Activated gamma-delta T cell treated with Interleukin-2 at 50 U/mL for 16 hours (primary cell): ENCODE measurements around the gene FEZ2.

ENCODE experiments used
- DNase-seq: peaks from one replicate; pipeline ENCODE4 v3.0.0-alpha.2; 2020

Gene FEZ2

DNA sequence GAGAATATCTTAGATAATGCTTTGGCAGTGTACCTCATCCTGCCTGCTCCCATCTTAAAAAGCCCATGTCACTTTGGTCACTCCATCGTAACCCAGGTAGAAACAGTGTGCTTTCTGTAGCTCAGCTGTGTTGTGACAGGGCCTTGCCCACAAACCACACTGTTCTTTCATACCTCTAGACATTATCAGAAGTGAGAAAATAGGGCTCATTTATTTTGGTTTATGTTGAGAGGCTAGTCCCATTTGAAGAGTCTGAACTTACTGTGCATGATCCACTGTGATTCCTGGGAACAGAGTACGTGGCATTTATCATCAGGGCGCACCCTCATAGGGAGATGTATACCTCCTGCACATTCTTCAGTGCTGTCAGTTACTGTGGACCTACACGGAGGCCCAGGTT lies 69.7 kb downstream of the FEZ2 start:
- DNase-seq = no peak

DNA sequence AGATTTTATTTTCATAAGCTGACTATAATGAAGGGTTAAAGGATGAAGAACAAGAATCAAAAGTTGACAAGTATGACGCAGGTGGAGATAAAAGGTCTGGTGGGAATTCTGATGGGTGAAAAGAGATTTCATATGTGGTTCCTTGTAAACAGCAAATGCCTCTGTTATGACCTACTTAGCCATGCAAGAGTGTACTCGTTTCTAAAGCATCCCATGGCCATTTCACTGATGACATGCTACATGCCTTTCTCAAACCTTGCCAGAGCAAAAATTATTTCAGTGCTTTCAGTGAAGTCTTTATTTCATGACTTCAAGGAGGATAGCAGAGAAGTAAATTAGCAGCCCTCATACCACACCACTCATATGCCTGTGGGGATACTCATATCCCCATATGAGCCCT lies 71.7 kb downstream of the FEZ2 start:
- DNase-seq = no peak

DNA sequence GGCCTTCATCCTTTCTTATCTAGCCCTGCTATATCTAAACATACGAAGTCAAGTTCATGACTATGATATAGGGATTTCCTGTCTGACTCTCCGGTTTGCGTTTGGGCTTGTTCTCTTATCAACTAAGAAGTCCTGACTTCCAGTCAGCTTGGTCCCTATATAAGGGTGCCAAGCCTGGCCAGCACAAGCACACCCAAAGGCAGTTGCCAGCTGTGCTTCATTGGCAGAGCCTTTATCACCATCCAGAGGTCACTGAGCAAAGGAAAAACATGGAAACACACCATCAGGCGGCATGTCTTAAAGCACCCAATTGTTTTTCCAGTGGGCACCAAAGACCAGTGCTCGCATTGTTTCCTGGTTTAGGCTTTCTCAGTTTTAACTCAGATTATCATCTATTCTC lies 72.7 kb downstream of the FEZ2 start:
- no peak for DNase-seq

DNA sequence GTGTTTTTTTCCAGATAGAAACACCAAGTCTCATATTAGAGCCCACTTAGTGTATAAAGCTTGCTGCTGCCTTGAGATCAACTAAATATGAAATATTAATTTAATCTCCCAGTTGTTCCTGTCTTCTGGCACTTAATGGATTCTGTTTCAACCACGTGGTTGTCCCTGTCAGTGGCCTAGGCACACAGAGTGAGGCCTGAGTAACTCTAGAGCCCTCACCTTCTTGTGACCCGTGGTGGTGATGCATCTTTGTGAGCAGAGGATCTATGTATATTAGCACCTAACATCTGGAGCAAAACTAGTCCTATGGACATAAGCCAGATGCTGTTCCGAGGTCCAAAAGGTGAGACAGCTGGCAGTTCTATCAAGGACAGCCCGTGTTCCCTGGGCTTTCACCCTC lies 74.8 kb downstream of the FEZ2 start:
- DNase-seq = no peak

DNA sequence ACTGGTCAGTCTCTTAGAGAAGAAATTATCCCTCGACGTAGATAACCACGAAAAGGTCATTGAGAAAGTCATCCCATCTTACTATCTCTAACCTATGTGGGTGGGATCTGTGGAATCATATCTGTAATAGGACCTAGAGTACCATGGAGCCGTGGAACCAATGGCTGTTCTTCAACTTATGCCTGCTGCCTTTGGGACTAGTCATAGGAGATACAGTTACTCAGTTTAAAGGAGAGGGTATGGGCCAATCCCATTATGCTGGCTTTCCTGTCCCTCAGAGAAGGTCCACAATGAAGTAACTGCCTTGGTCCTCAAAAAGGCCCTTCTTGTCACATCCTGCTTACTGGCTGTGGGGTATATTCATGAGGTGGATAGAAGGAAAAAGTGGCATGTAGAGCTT lies 77.5 kb downstream of the FEZ2 start:
- DNase-seq = no peak

DNA sequence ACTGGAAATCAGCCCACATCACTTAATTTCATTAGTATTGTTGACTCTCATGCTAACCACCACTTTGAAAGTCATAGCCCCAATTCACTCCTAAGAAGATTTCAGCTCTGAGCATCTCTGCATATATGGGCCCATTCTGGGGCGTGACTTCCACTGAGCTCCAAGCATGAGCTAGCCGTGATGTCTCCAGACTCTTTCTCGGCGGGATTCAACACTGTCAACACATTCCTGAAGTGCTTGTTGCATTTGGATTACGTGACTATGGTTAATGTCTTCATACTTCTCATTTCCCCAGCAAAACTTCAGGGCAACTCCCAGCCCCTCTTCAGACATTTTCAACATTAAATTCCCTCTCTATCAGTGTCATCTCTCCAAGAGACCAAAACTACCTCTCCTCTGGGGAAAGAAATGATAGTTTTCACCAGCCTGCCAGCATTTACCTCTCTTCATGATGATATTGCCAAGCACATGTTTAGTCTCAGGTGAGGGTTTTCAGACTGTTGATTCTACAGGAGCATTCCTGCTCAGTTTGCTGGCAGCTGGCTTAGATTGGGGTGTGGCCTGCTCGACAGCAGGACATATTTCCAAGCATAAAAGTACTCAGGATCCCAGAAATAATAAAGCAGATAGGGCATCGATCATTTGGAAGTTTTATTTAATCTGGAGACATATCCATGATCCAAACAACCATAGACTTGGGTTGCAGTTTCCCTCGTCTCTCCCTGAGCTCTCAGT lies 81.7 kb downstream of the FEZ2 start:
- no peak for DNase-seq

DNA sequence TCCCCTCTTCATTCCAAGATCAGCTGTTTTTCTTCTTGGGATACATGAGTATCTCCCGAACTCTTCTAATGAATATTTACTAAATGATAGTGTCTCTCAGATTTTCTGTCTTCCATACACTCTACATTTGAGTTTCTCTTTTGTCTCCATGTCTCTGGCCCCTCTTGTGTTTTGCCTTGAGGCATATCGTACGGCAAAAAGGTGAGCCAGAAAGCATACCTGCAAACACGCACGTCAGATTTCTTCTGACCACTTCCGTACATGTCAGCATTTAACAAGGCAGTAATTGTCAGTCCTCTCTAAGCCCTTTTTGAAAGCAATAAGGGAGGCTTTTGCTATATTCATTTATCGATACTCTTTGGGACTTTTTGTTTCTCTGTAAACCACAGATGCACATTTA lies 82.4 kb downstream of the FEZ2 start:
- DNase-seq = no peak

DNA sequence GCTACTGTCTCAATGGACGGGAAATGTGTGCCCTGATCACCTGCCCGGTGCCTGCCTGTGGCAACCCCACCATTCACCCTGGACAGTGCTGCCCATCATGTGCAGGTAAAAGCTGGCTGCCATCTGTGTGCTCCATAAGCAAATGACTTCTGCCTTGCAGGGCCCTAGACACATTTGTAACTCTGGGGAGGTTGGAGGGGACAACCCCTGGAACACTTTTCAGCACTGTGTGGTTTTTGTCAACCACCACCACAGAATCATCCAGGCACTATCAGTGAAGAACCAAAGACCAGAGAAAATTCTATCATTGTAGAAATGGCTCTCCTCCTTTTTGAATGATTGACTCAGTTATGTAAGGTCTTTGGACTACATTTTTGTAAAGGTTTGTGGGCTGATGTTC lies 84.3 kb downstream of the FEZ2 start:
- no peak for DNase-seq

DNA sequence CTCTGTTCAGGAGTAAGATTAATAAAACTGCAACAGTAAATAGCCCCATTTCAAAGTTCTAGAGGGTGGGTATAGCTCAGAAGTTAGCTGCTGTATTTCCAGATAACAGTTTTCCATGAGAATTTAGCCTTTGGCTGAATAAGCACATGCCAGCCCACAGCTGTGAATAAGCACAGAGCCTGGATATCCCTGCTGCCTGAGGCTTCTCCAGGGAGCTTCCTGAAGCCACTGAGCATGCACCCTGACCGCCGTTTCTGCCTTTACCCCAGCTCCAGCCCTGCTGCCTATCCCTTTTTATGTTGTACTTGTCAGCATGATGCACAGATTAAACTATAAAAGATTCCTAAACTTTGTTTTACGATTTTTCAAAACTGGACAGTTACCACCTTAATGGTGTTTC lies 85.3 kb downstream of the FEZ2 start:
- DNase-seq = no peak

DNA sequence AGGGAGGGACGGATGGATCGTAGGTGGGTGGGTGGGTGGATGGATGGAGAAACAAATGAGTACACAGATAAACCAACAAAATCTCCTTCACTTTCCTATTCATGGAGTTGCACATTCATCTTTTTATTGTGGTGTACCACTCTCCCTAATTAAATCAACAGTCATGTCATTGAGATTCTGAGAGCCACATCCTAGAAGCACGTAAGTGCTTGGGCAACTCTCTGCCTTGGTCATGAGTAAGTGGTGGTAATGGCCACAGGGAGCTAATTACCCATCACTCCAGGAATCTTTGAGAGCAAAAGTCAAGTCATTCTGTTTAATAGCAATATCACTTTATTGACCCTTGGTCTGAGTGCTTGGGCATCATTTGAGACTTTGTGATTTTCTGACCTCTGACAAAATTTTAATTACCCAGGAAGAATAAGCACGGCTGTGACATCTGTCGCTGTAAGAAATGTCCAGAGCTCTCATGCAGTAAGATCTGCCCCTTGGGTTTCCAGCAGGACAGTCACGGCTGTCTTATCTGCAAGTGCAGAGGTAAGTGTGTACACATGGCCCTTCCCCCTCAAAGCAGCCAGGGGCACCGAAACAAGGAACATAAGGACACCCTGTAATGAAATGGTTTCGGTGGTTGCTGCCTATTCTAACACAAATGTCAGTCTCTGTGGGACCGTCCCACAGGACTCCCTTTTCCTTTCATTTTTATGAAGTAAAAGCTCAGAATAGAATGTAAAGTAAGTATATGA lies 85.9 kb downstream of the FEZ2 start:
- no peak for DNase-seq

DNA sequence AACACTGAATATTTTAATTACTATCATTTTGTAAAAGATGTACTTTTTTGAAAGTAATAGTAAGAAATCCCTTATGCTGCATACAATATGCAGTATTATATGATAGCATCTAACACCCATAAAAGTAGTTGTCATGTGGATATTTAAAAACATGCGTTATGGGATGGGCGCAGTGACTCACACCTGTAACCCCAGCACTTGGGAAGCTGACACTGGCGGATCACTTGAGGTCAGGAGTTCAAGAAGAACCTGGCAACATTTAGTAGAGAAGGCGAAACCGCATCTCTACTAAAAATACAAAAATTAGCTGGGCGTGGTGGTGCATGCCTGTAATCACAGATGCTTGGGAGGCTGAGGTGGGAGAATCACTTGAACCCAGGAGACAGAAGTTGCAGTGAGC lies 88.9 kb downstream of the FEZ2 start:
- DNase-seq = no peak

DNA sequence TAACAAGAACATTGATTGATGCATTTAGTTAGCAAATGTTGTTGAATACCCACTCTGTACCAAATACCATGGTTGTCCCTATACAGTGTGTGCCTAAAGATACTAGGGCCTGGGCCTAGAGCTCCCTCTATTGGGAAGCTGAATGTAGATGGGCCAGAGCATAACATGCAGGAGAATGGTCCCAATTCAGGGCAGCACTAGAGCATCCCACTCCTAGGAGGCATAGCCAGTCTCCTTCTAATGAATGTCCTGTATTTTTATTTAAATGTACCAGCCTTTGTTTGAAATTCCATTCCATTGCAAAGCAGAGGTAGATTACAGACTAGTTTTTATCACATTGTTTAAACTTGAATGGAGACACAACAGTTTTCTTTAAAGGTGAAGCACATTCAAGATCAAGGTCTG lies 90.6 kb downstream of the FEZ2 start:
- DNase-seq = peak; percentile 22
